PC-3 (cell line): ENCODE measurements around the gene UBAC1. TPM values are rescaled to one million over a fixed set of nuclear protein-coding genes. Genes with fewer than 3 reads are reported as not detected.

Experiments used
- ATAC-seq: fragments of 200-7000 bp; cut with Tn5 transposase; 2 replicates; pipeline ENCODE4 v1.9.1; 2020; ENCODE audit warnings: mild to moderate bottlenecking, moderate library complexity
- BruUV-seq: library from RNA; stranded (reverse); fragments of 400-500 nt; replicated peaks from 2 replicates; lab custom pipeline; 2021; lab: Mats Ljungman, UMichigan
- CTCF ChIA-PET: fragments of 300-600 bp; sonication (Branson Sonifier 250); formaldehyde crosslinking; loops from one replicate; lab custom pipeline; 2022; ENCODE audit warnings: antibody characterized with exemption; lab: Charles Lee
- POLR2A ChIA-PET: fragments of 300-600 bp; sonication (Branson Sonifier 250); formaldehyde crosslinking; loops from one replicate; lab custom pipeline; 2022; ENCODE audit warnings: antibody characterized with exemption; ENCODE audit not compliant: unreplicated experiment; lab: Charles Lee
- DNase-seq: peaks from one replicate; pipeline ENCODE4 v3.0.0-alpha.2; 2015
- H2AFZ ChIP-seq: fragments of 300-600 bp; sonication (generic); 2 replicates; pipeline ENCODE4 v1.6.0; 2016; ENCODE audit warnings: antibody characterized with exemption, low read length
- H3F3A ChIP-seq: fragments of 300-600 bp; sonication (generic); one replicate; pipeline ENCODE4 v1.6.0; 2017; ENCODE audit warnings: antibody characterized with exemption, low read length, control low read depth, mild to moderate bottlenecking; ENCODE audit not compliant: unreplicated experiment
- H3K27ac ChIP-seq: fragments of 300-600 bp; sonication (generic); 2 replicates; pipeline ENCODE4 v1.5.1; 2016; ENCODE audit warnings: mild to moderate bottlenecking, low read length
- H3K27me3 ChIP-seq: fragments of 300-600 bp; sonication (generic); 2 replicates; pipeline ENCODE4 v1.6.1; 2016; ENCODE audit warnings: low read length, mixed read lengths
- H3K36me3 ChIP-seq: fragments of 300-600 bp; sonication (generic); 2 replicates; pipeline ENCODE4 v1.6.1; 2016; ENCODE audit warnings: low read depth, mixed run types, low read length, mixed read lengths
- H3K4me1 ChIP-seq: fragments of 300-600 bp; sonication (generic); 2 replicates; pipeline ENCODE4 v1.5.1; 2016; ENCODE audit warnings: low read length; ENCODE audit not compliant: insufficient read depth
- H3K4me2 ChIP-seq: fragments of 300-600 bp; sonication (generic); 2 replicates; pipeline ENCODE4 v1.6.0; 2016; ENCODE audit warnings: low read length
- H3K4me3 ChIP-seq: fragments of 300-600 bp; sonication (generic); 2 replicates; pipeline ENCODE4 v1.5.1; 2016; ENCODE audit warnings: mild to moderate bottlenecking, low read length, mixed read lengths
- H3K79me2 ChIP-seq: fragments of 300-600 bp; sonication (generic); 2 replicates; pipeline ENCODE4 v1.6.1; 2017; ENCODE audit warnings: low read length, mixed read lengths
- H3K9ac ChIP-seq: fragments of 300-600 bp; sonication (generic); 2 replicates; pipeline ENCODE4 v1.6.0; 2016; ENCODE audit warnings: mild to moderate bottlenecking, low read length
- H3K9me2 ChIP-seq: fragments of 300-600 bp; sonication (generic); replicated peaks from 2 replicates; pipeline ENCODE4 v1.6.1; 2016; ENCODE audit warnings: mixed run types, low read length, mixed read lengths
- H3K9me3 ChIP-seq: fragments of 300-600 bp; sonication (generic); 2 replicates; pipeline ENCODE4 v1.6.1; 2016; ENCODE audit warnings: low read length, mixed read lengths
- H4K20me1 ChIP-seq: fragments of 300-600 bp; sonication (generic); 2 replicates; pipeline ENCODE4 v1.6.1; 2016; ENCODE audit warnings: low read length, mixed read lengths
- CTCF ChIP-seq: fragments of 300-600 bp; sonication (generic); conservative IDR thresholded peaks from 2 replicates; pipeline ENCODE4 v1.5.1; 2017; ENCODE audit warnings: antibody characterized with exemption, low read depth, mild to moderate bottlenecking, low read length
- EZH2 ChIP-seq: fragments of 300-600 bp; sonication (generic); IDR thresholded peaks from one replicate; pipeline ENCODE4 v1.6.1; 2017; ENCODE audit warnings: antibody characterized with exemption, mild to moderate bottlenecking, low read length; ENCODE audit not compliant: unreplicated experiment
- EZH2phosphoT487 ChIP-seq: fragments of 300-600 bp; sonication (generic); IDR thresholded peaks from 2 replicates; pipeline ENCODE4 v1.6.1; 2018; ENCODE audit warnings: mild to moderate bottlenecking, antibody characterized with exemption, low read length, borderline replicate concordance
- intact Hi-C: fragments of 100-400 bp; cut with micrococcal nuclease; formaldehyde crosslinking; loops from 2 replicates; pipeline ENCODE4 v1.9.0; 2023
- total RNA-seq: library from RNA; depleted of rRNA; stranded (reverse); fragments of >200 nt; gene quantifications from 2 replicates; pipeline ENCODE4 v1.2.3, GENCODE V29; 2014

The UBAC1 gene
- total RNA-seq, 1 experiment from 2014 or later: 77.3 TPM

- Histone ChIP-seq H3K4me2 (no peak overlapping the region), H3K9ac (no peak overlapping the region), H2AFZ (no peak overlapping the region), H3K36me3 (no peaks in the 10 kb centered on the region; the same call in 1 of the 2 replicates), H3K27me3 (no peaks in the 10 kb centered on the region), H3K4me3 (no peak overlapping the region), H3F3A (peaks cover 5% of the 10 kb centered on the region), H3K4me1 (peaks cover 11% of the 10 kb centered on the region), H3K27ac (no peak overlapping the region), H3K9me2 (no peaks in the 10 kb centered on the region), H3K79me2 (peaks cover 5% of the 10 kb centered on the region; the same call in 1 of the 2 replicates), H4K20me1 (no peaks in the 10 kb centered on the region), H3K9me3 (no peaks in the 10 kb centered on the region)
- TF ChIP-seq EZH2phosphoT487 (no peak), EZH2 (no peak), CTCF (no peak)
- intact Hi-C loops: no loop called here
- no TSS peak for BruUV-seq
- ChIA-PET CTCF (no interaction called here), POLR2A (no interaction called here)
- DNase-seq (no peak), ATAC-seq (no peak)
These were observed 11.0 kb downstream of the UBAC1 start for GRCh38 chr9:135950135-135950682.

GRCh38 chr9:135949501-135950134, 11.6 kb downstream of the UBAC1 start:
- ChIA-PET CTCF (no interaction called here), POLR2A (no interaction called here)
- DNase-seq (no peak), ATAC-seq (no peak)
- no peak for TF ChIP-seq CTCF
- no peak for TF ChIP-seq EZH2phosphoT487
- no peak for TF ChIP-seq EZH2
- Histone ChIP-seq H3K4me3 (no peak overlapping the region), H3K4me2 (no peak overlapping the region), H4K20me1 (no peaks in the 10 kb centered on the region), H2AFZ (no peak overlapping the region), H3K27me3 (no peaks in the 10 kb centered on the region), H3K9me3 (no peaks in the 10 kb centered on the region), H3F3A (peaks cover 5% of the 10 kb centered on the region), H3K27ac (no peak overlapping the region), H3K9ac (no peak overlapping the region), H3K4me1 (peaks cover 11% of the 10 kb centered on the region), H3K36me3 (no peaks in the 10 kb centered on the region; the same call in 1 of the 2 replicates), H3K9me2 (no peaks in the 10 kb centered on the region), H3K79me2 (0 out of 2 replicates have a peak, but pooled peaks cover 5% of the 10 kb centered on the region)
- intact Hi-C loops: no loop called here
- no TSS peak for BruUV-seq

DNA sequence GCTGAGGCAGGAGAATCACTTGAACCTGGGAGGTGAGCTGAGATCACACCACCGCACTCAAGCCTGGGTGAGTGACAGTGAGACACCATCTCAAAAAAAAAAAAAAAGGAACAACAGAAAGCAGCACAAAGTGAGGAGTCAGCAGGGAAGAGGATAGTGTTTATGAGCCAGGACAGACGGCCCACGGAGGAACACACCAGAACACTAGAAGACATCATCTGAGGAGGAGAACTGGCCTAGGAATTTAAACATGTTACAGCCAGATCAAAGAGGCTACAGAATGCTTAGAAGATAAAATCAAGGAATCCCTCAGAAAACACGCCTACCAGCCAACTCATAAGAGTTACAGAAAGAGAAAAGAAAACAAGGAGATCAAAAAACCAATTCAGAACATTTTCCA, 12.2 kb downstream of the UBAC1 start:
- no peak overlapping the region for H3K9ac ChIP-seq
- no peaks in the 10 kb centered on the region for H4K20me1 ChIP-seq
- CTCF ChIA-PET: no interaction called here
- H3K4me3 ChIP-seq: no peak overlapping the region
- no peaks in the 10 kb centered on the region for H3K9me2 ChIP-seq
- POLR2A ChIA-PET: no interaction called here
- DNase-seq: no peak
- H3K4me1 ChIP-seq: peaks cover 11% of the 10 kb centered on the region
- H3K4me2 ChIP-seq: no peak overlapping the region
- no peak overlapping the region for H2AFZ ChIP-seq
- H3K36me3 ChIP-seq: no peaks in the 10 kb centered on the region; the same call in 1 of the 2 replicates
- no peak for TF ChIP-seq EZH2phosphoT487
- TF ChIP-seq EZH2: no peak
- no peak for TF ChIP-seq CTCF
- peaks cover 5% of the 10 kb centered on the region for H3F3A ChIP-seq
- intact Hi-C loops: no loop called here
- ATAC-seq: no peak
- no TSS peak for BruUV-seq
- H3K27me3 ChIP-seq: no peaks in the 10 kb centered on the region
- H3K9me3 ChIP-seq: no peaks in the 10 kb centered on the region
- H3K79me2 ChIP-seq: 0 out of 2 replicates have a peak, but pooled peaks cover 5% of the 10 kb centered on the region
- H3K27ac ChIP-seq: no peak overlapping the region
